ENCODE measurements around the gene NDUFS5.
"Not testable (repeated sequence)": the region's sequence is repeated elsewhere in the genome, so short reads cannot be mapped to it uniquely, and the experiment has no call there.

DNA sequence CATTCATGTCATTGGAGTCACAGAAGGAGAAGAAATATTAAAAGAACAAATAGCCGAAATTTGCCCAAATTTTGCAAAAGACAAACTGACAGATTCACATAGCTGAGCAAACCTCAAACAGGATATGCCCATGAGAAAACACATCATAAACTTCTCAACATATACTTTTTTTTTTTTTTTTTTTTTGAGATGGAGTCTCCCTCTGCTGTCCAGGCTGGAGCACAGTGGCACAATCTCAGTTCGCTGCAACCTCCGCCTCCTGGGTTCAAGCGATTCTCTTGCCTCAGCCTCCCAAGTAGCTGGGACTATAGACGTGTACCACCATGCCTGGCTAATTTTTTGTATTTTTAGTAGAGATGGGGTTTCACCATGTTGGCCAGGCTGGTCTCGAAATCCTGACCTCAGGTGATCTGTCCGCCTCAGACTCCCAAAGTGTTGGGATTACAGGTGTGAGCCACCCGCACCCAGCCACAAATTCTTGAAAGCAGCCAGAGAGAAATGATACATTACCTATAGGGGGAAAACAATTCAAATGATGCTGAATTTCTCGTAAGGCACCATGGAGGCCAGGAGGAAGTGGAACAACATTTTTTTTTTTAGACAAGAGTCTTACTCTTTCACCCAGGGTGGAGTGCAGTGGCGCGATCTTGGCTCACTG lies 25.2 kb downstream of the NDUFS5 start:
- TF ChIP-seq, protein P1, sequence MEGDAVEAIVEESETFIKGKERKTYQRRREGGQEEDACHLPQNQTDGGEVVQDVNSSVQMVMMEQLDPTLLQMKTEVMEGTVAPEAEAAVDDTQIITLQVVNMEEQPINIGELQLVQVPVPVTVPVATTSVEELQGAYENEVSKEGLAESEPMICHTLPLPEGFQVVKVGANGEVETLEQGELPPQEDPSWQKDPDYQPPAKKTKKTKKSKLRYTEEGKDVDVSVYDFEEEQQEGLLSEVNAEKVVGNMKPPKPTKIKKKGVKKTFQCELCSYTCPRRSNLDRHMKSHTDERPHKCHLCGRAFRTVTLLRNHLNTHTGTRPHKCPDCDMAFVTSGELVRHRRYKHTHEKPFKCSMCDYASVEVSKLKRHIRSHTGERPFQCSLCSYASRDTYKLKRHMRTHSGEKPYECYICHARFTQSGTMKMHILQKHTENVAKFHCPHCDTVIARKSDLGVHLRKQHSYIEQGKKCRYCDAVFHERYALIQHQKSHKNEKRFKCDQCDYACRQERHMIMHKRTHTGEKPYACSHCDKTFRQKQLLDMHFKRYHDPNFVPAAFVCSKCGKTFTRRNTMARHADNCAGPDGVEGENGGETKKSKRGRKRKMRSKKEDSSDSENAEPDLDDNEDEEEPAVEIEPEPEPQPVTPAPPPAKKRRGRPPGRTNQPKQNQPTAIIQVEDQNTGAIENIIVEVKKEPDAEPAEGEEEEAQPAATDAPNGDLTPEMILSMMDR (IDR thresholded peaks at IDR 0.05) = not testable (repeated sequence)
- not testable (repeated sequence) for TF ChIP-seq POLR2A (IDR thresholded peaks at IDR 0.05)

Data from breast epithelium (tissue), 3 donors.